K562 (cell line): ENCODE data around the gene NECTIN2. TPM values are rescaled to one million over a fixed set of nuclear protein-coding genes. Genes with fewer than 3 reads are reported as not detected.
A peak's percentile ranks its signal among the peaks of the same experiment; 100 is the strongest.

ENCODE experiments used
- ATAC-seq: fragments of 200-7000 bp; cut with Tn5 transposase; 3 replicates; pipeline ENCODE4 v1.9.1; 2020; ENCODE audit warnings: moderate library complexity
- BruUV-seq: library from RNA; stranded (reverse); fragments of 400-500 nt; replicated peaks from 2 replicates; lab custom pipeline; 2021; lab: Mats Ljungman, UMichigan
- CTCF ChIA-PET: fragments of 300-600 bp; formaldehyde crosslinking; extraction: SDS; loops from one replicate; lab custom pipeline; 2021; ENCODE audit warnings: low intra/inter-chr PET ratio; lab: Yijun Ruan, JAX
- POLR2A ChIA-PET: fragments of 300-600, 350-650 bp; sonication (Branson Sonifier 250); formaldehyde crosslinking; extraction: SDS; loops from one replicate; lab custom pipeline; 2021; ENCODE audit warnings: antibody characterized with exemption, inconsistent platforms; lab: Yijun Ruan, JAX
- DNase-seq, 4 experiments: peaks; one replicate each; pipeline versions ENCODE4 v3.0.0 to v3.0.0-alpha.2; 2011 to 2018; ENCODE audit warnings: low spot score in 3 of 4, mixed read lengths in 3 of 4; ENCODE audit errors: extremely low read depth in 1 of 4
- FAIRE-seq: peaks from 2 replicates; lab custom pipeline; 2011; peaks lifted over from hg19 to GRCh38; lab: Jason Lieb, UNC
- H2AFZ ChIP-seq: 2 replicates; pipeline ENCODE4 v1.6.0; 2011; ENCODE audit warnings: low read depth, low read length, control low read depth, inconsistent platforms
- H3K27ac ChIP-seq: fragments of 200-600 bp; 3 replicates; pipeline ENCODE4 v1.8.0; 2011; ENCODE audit warnings: low read depth, mild to moderate bottlenecking, control low read depth, inconsistent platforms, low read length, moderate library complexity, mixed read lengths; ENCODE audit errors: extremely low read depth
- H3K27me3 ChIP-seq, 2 experiments: fragments of 300-600 bp in 1 of 2; 2 replicates in 1 of 2; 3 replicates in 1 of 2; pipeline versions ENCODE4 v1.6.0 to v1.8.0; 2011; ENCODE audit warnings: inconsistent platforms in 2 of 2, low read length in 2 of 2, mild to moderate bottlenecking in 1 of 2, mixed read lengths in 1 of 2, moderate library complexity in 1 of 2; ENCODE audit not compliant: control insufficient read depth in 2 of 2, insufficient read depth in 2 of 2
- H3K36me3 ChIP-seq: fragments of 300-600 bp; 3 replicates; pipeline ENCODE4 v1.8.0; 2011; ENCODE audit warnings: mild to moderate bottlenecking, low read length, inconsistent platforms; ENCODE audit not compliant: control insufficient read depth, insufficient read depth
- H3K4me1 ChIP-seq, 2 experiments: fragments of 200-600 bp in 1 of 2; replicated peaks in 1 of 2; 2 replicates in 1 of 2; 3 replicates in 1 of 2; pipeline versions ENCODE4 v1.5.1 to v1.8.0; 2011; ENCODE audit warnings: inconsistent platforms in 2 of 2, low read length in 2 of 2, mild to moderate bottlenecking in 1 of 2, mixed read lengths in 1 of 2, moderate library complexity in 1 of 2; ENCODE audit not compliant: control insufficient read depth in 2 of 2, insufficient read depth in 2 of 2
- H3K4me2 ChIP-seq: 2 replicates; pipeline ENCODE4 v1.6.1; 2011; ENCODE audit warnings: low read length, control low read depth, inconsistent platforms, mixed read lengths; ENCODE audit not compliant: insufficient read depth
- H3K4me3 ChIP-seq: fragments of 200-600 bp; sonication (generic), shearing (Covaris generic); 2 replicates; pipeline ENCODE4 v1.5.1; 2016; ENCODE audit warnings: control low read depth, inconsistent platforms
- H3K79me2 ChIP-seq: fragments of 200-600 bp; 3 replicates; pipeline ENCODE4 v1.8.0; 2011; ENCODE audit warnings: low read length, inconsistent platforms; ENCODE audit not compliant: control insufficient read depth, insufficient read depth
- H3K9ac ChIP-seq, 2 experiments: 2 replicates each; pipeline versions ENCODE4 v1.6.0 to v1.6.1; 2011; ENCODE audit warnings: low read depth in 2 of 2, low read length in 2 of 2, control low read depth in 1 of 2, inconsistent platforms in 1 of 2, mild to moderate bottlenecking in 1 of 2, mixed read lengths in 1 of 2; ENCODE audit not compliant: insufficient read depth in 1 of 2
- H3K9me1 ChIP-seq: one replicate; pipeline ENCODE4 v1.6.0; 2011; ENCODE audit warnings: inconsistent platforms, mild to moderate bottlenecking, low read length, moderate library complexity; ENCODE audit not compliant: control insufficient read depth, insufficient read depth
- H3K9me3 ChIP-seq: replicated peaks from 2 replicates; pipeline ENCODE4 v1.5.1; 2011; ENCODE audit warnings: low read depth, low read length, inconsistent platforms; ENCODE audit not compliant: control insufficient read depth, insufficient read depth
- H4K20me1 ChIP-seq: replicated peaks from 2 replicates; pipeline ENCODE4 v1.6.1; 2011; ENCODE audit warnings: low read length, inconsistent platforms, mixed read lengths; ENCODE audit not compliant: control insufficient read depth, insufficient read depth
- CBX3 ChIP-seq, 2 experiments: IDR thresholded peaks; 1 replicate in 1 of 2; 2 replicates in 1 of 2; pipeline ENCODE4 v1.6.1; 2012; ENCODE audit warnings: inconsistent platforms in 2 of 2, low read length in 2 of 2, borderline replicate concordance in 1 of 2, control low read depth in 1 of 2
- DDX20 ChIP-seq: fragments of 450-650 bp; IDR thresholded peaks from 2 replicates; pipeline ENCODE4 v1.6.1; 2016; ENCODE audit warnings: missing genetic modification characterization, low read depth, mild to moderate bottlenecking, missing compliant biosample characterization, moderate library complexity
- ETS2 ChIP-seq: IDR thresholded peaks from 2 replicates; pipeline ENCODE4 v1.6.1; 2016; ENCODE audit warnings: borderline replicate concordance, missing genetic modification characterization, mild to moderate bottlenecking, moderate library complexity, missing compliant biosample characterization; ENCODE audit not compliant: poor library complexity, severe bottlenecking
- HDAC2 ChIP-seq: fragments of 450-650 bp; IDR thresholded peaks from 2 replicates; pipeline ENCODE4 v1.6.1; 2016; ENCODE audit warnings: mild to moderate bottlenecking
- MAFK ChIP-seq: IDR thresholded peaks from 2 replicates; pipeline ENCODE4 v1.6.1; 2011; ENCODE audit warnings: low read length, improper control_type of control experiment
- RB1 ChIP-seq: fragments of 450-650 bp; IDR thresholded peaks from 2 replicates; pipeline ENCODE4 v1.6.1; 2017; ENCODE audit warnings: low read depth, mild to moderate bottlenecking
- RBM22 ChIP-seq: fragments of 200-400 bp; formaldehyde crosslinking; IDR thresholded peaks from 2 replicates; pipeline ENCODE4 v1.6.1; 2018; ENCODE audit warnings: low read length, low read depth; ENCODE audit not compliant: poor library complexity, severe bottlenecking
- RCOR1 ChIP-seq, 2 experiments: IDR thresholded peaks; 2 replicates each; pipeline ENCODE4 v1.6.1; 2012; ENCODE audit warnings: low read depth in 2 of 2, low read length in 2 of 2, borderline replicate concordance in 1 of 2, improper control_type of control experiment in 1 of 2
- RNF2 ChIP-seq: sonication (generic); IDR thresholded peaks from 2 replicates; pipeline ENCODE4 v1.6.1; 2016
- STAT5A ChIP-seq: IDR thresholded peaks from 2 replicates; pipeline ENCODE4 v1.6.1; 2012; ENCODE audit warnings: low read length, inconsistent platforms, borderline replicate concordance
- TAF7 ChIP-seq: fragments of 450-650 bp; IDR thresholded peaks from 2 replicates; pipeline ENCODE4 v1.6.1; 2016; ENCODE audit warnings: missing genetic modification characterization, missing compliant biosample characterization
- XRCC3 ChIP-seq: fragments of 450-650 bp; IDR thresholded peaks from 2 replicates; pipeline ENCODE4 v1.6.1; 2017; ENCODE audit warnings: mild to moderate bottlenecking, moderate library complexity
- ZNF23 ChIP-seq: fragments of 250-450 bp; sonication (Bioruptor Pico); IDR thresholded peaks from 2 replicates; pipeline ENCODE4 v1.4.0; 2020; ENCODE audit warnings: mild to moderate bottlenecking
- WGBS: fragments of 100-300 bp; shearing (Covaris generic); methylation state at CpG from one replicate; pipeline ENCODE4 v1.1.6; 2016; ENCODE audit warnings: low coverage, mixed read lengths; ENCODE audit not compliant: insufficient coverage; ENCODE audit errors: missing lambda C conversion rate; 5-methylcytosine and 5-hydroxymethylcytosine counted together
- in situ Hi-C: fragments of 300-500 bp; cut with MboI; formaldehyde crosslinking; loops from 4 replicates; pipeline ENCODE4 v1.15.0; 2018; ENCODE audit warnings: inconsistent platforms, mixed read lengths
- intact Hi-C: fragments of 100-400 bp; cut with micrococcal nuclease; formaldehyde crosslinking; loops from 2 replicates; pipeline ENCODE4 v1.14.2; 2022
- polyA plus RNA-seq, 8 experiments: library from polyadenylated mRNA; depleted of rRNA in 4 of 8; stranded (reverse) in 5 of 8; unstranded in 3 of 8; fragments of >200 nt; fragmentation: Nextera tagmentation in 2 of 8; fragmentation: Illumina TruSeq in 1 of 8; extraction: Ambion mirVana in 2 of 8; extraction: Trizol in 1 of 8; gene quantifications; 2 replicates each; pipeline versions ENCODE4 v1.2.1 to v1.2.3, GENCODE V29; 2011 to 2014; ENCODE audit warnings: inconsistent platforms in 1 of 8, missing spikeins in 1 of 8
- total RNA-seq, 7 experiments: library from RNA; depleted of rRNA in 6 of 7; stranded (reverse); fragments of >200 nt in 6 of 7; fragmentation: Illumina TruSeq in 2 of 7; extraction: Trizol in 2 of 7; gene quantifications; 2 replicates each; pipeline versions ENCODE4 v1.2.1 to v1.2.3, GENCODE V29; 2011 to 2021; ENCODE audit warnings: low replicate concordance in 1 of 7
- TF ChIP-seq, protein P1 (sequence below): fragments of 450-650 bp; formaldehyde crosslinking; IDR thresholded peaks from 2 replicates; pipeline ENCODE4 v1.4.0; 2022; ENCODE audit warnings: missing genetic modification characterization
- TF ChIP-seq, protein P2 (sequence below): fragments of 450-650 bp; formaldehyde crosslinking; IDR thresholded peaks from 2 replicates; pipeline ENCODE4 v1.4.0; 2022; ENCODE audit warnings: missing genetic modification characterization

The NECTIN2 gene
- total and polyA plus RNA-seq, 9 of the 15 experiments (the other 6 are each of a cell fraction or from before 2014, with no cell fraction given), result 3.9 to 94.9 (median 34.9) TPM

DNA sequence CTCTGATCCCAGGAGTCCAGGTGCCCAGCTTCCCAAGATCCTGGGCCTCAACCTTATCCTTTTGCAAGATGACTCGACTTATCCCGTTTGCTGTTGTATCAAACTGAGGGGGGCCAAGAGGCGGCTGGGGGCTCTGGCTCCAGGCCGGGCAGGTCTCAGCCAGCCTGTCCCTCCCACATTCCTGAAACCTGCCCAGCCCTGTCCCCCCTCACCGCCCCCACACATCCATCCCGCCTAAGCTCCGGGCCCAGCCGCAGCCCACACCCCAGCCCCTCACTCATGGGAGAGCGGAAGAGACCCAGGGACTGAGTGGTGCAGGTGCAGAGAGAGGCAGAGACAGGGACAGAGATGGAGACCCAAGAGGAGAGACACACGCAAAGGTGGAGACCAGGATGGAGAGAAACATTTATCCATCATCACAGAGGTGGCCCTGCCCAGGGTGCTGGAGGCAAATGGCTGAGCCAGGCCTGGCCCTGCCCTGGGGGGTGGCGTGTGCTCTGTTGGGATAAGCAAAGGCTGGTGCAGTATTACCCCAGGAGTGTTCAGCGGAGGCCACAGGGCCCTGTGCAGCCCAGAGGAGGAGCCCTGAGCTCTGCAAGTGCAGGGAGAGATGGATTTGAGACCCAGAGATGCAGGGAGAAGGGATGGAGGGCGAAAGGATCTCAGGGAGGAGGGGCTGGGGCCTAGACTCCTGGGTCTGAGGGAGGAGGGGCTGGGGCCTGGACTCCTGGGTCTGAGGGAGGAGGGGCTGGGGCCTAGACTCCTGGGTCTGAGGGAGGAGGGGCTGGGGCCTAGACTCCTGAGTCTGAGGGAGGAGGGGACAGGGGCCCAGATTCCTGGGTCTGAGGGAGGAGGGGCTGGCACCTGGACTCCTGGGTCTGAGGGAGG is 35.6 kb upstream of the NECTIN2 start:
- CTCF ChIA-PET, result no interaction called here
- Histone ChIP-seq H3K36me3 (no peaks in the 10 kb centered on the region), H3K9ac (peak overlapping the region in 1 of 2 experiments; percentile 15; a peak in 1 of 4 replicates), H2AFZ (no peak overlapping the region)
- in situ Hi-C loops, result no loop called here
- TF ChIP-seq, protein P1, sequence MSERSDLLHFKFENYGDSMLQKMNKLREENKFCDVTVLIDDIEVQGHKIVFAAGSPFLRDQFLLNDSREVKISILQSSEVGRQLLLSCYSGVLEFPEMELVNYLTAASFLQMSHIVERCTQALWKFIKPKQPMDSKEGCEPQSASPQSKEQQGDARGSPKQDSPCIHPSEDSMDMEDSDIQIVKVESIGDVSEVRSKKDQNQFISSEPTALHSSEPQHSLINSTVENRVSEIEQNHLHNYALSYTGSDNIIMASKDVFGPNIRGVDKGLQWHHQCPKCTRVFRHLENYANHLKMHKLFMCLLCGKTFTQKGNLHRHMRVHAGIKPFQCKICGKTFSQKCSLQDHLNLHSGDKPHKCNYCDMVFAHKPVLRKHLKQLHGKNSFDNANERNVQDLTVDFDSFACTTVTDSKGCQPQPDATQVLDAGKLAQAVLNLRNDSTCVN (CRISPR knock-in tag), result no peak
- TF ChIP-seq RB1 (no peak), CBX3 (IDR thresholded peaks at IDR 0.05; ENCODE audit: borderline replicate concordance in 1 of 2, low read length in 2 of 2) (no peak), DDX20 (no peak), RBM22 (no peak), XRCC3 (no peak), RNF2 (no peak), MAFK (no peak), ETS2 (no peak), TAF7 (no peak), STAT5A (no peak), ZNF23 (CRISPR knock-in tag) (no peak), HDAC2 (no peak), RCOR1 (IDR thresholded peaks at IDR 0.05; ENCODE audit: borderline replicate concordance in 1 of 2, low read depth in 2 of 2, low read length in 2 of 2) (no peak)
- TF ChIP-seq, protein P2, sequence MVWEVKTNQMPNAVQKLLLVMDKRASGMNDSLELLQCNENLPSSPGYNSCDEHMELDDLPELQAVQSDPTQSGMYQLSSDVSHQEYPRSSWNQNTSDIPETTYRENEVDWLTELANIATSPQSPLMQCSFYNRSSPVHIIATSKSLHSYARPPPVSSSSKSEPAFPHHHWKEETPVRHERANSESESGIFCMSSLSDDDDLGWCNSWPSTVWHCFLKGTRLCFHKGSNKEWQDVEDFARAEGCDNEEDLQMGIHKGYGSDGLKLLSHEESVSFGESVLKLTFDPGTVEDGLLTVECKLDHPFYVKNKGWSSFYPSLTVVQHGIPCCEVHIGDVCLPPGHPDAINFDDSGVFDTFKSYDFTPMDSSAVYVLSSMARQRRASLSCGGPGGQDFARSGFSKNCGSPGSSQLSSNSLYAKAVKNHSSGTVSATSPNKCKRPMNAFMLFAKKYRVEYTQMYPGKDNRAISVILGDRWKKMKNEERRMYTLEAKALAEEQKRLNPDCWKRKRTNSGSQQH, result no peak
- TF ChIP-seq, all 486 proteins: peak for 0
- no peaks in the 10 kb centered on the region for H3K79me2 ChIP-seq
- H3K9me1 ChIP-seq, result no peaks in the 10 kb centered on the region
- H3K9me3 ChIP-seq, result no peaks in the 10 kb centered on the region
- WGBS, result 54% methylated on average over 10 of the region's 13 CpGs
- no peaks in the 10 kb centered on the region for H4K20me1 ChIP-seq
- no peak overlapping the region for H3K4me2 ChIP-seq
- H3K4me3 ChIP-seq, result no peak overlapping the region
- ATAC-seq (no peak), FAIRE-seq (no peak), DNase-seq (no peak)
- BruUV-seq, result no TSS peak
- POLR2A ChIA-PET, result interaction anchor here (0.9 kb wide), 1 partner anchor 11 kb away, joined by 3 read pairs; no protein-coding TSS in a partner anchor
- H3K27me3 ChIP-seq, result peaks cover 0 to 15% of the 10 kb centered on the region in 2 experiments; a peak in 2 of 5 replicates
- peaks cover 10 to 36% of the 10 kb centered on the region in 2 experiments; a peak in 4 of 5 replicates for H3K4me1 ChIP-seq
- no peak overlapping the region for H3K27ac ChIP-seq
- intact Hi-C loops, result no loop called here
